MCF 10A (cell line): ENCODE data around the gene LMAN2. TPM values are rescaled to one million over a fixed set of nuclear protein-coding genes. Genes with fewer than 3 reads are reported as not detected.
A peak's percentile ranks its signal among the peaks of the same experiment; 100 is the strongest.

Experiments used
- BruUV-seq: library from RNA; stranded (reverse); fragments of 400-500 nt; replicated peaks from 2 replicates; lab custom pipeline; 2021; lab: Mats Ljungman, UMichigan
- CTCF ChIA-PET: fragments of 300-600 bp; sonication (Branson Sonifier 250); formaldehyde crosslinking; extraction: SDS; loops from one replicate; lab custom pipeline; 2021; ENCODE audit warnings: antibody characterized with exemption, inconsistent platforms; lab: Yijun Ruan, JAX
- POLR2A ChIA-PET: fragments of 300-600, 350-650 bp; sonication (Branson Sonifier 250); formaldehyde crosslinking; extraction: SDS; loops from one replicate; lab custom pipeline; 2020; ENCODE audit warnings: antibody characterized with exemption, inconsistent platforms; lab: Yijun Ruan, JAX
- DNase-seq: peaks from one replicate; pipeline ENCODE4 v3.0.0-alpha.2; 2018; ENCODE audit not compliant: unreplicated experiment
- H3K27ac Mint-ChIP-seq: one replicate; pipeline ENCODE4 v1.8.0; 2022; ENCODE audit warnings: mild to moderate bottlenecking, low read depth, mixed read lengths; ENCODE audit not compliant: unreplicated experiment
- H3K27me3 Mint-ChIP-seq: one replicate; pipeline ENCODE4 v1.8.0; 2022; ENCODE audit warnings: mixed read lengths; ENCODE audit not compliant: insufficient read depth, unreplicated experiment
- H3K36me3 Mint-ChIP-seq: one replicate; pipeline ENCODE4 v1.8.0; 2022; ENCODE audit warnings: mild to moderate bottlenecking, moderate library complexity, mixed read lengths; ENCODE audit not compliant: insufficient read depth, unreplicated experiment
- H3K4me1 Mint-ChIP-seq: one replicate; pipeline ENCODE4 v1.8.0; 2022; ENCODE audit warnings: mixed read lengths; ENCODE audit not compliant: insufficient read depth, unreplicated experiment
- H3K4me3 Mint-ChIP-seq: one replicate; pipeline ENCODE4 v1.8.0; 2022; ENCODE audit warnings: mild to moderate bottlenecking, moderate library complexity, mixed read lengths; ENCODE audit not compliant: unreplicated experiment
- H3K9me3 Mint-ChIP-seq: one replicate; pipeline ENCODE4 v1.8.0; 2022; ENCODE audit warnings: mixed read lengths; ENCODE audit not compliant: unreplicated experiment
- CTCF ChIP-seq: fragments of 200-600 bp; IDR thresholded peaks from one replicate; pipeline ENCODE4 v1.8.0; 2022; ENCODE audit warnings: antibody characterized with exemption, mild to moderate bottlenecking; ENCODE audit not compliant: unreplicated experiment
- intact Hi-C: fragments of 100-400 bp; cut with micrococcal nuclease; formaldehyde crosslinking; loops from 2 replicates; pipeline ENCODE4 v1.14.1; 2022
- total RNA-seq: library from RNA; stranded (reverse); gene quantifications from 2 replicates; pipeline ENCODE4 v1.2.3, GENCODE V29; 2022

LMAN2 gene
- total RNA-seq, 1 experiment from 2014 or later = 221 TPM

DNA sequence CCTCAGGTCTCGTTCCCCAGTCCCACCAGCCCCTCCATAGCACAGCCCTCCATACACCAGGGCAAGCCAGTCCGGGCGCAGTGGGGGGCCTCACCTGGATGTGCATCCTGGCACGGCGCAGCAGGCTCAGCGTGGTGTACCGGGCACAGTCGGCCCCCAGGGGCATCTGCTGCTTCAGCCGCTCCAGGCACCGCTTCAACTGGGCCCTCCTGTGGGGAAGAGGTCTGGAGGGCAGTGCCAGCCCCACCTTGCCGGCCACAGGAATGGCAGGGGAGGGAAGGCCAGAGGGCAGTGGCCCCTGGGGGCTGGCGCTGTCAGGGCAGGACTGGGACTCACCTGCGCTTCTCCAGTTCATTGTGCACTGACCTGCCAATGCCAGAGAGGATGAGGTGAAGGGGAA lies 41.1 kb downstream of the LMAN2 start:
- TF ChIP-seq CTCF = no peak
- H3K9me3 Mint-ChIP-seq = no peaks in the 10 kb centered on the region
- no peak for DNase-seq
- H3K36me3 Mint-ChIP-seq = peaks cover 33% of the 10 kb centered on the region
- ChIA-PET CTCF (interaction anchor here (0.6 to 5.8 kb wide), 48 partner anchors 9 to 858 kb away, joined by 3 to 52 read pairs (median 6); partner anchors contain the start of gene PDLIM7), POLR2A (interaction anchor here (0.8 to 2.4 kb wide), 10 partner anchors 9 to 282 kb away, joined by 3 to 11 read pairs (median 5); partner anchors contain the start of genes GRK6, LMAN2, PDLIM7 and TMED9)
- no peaks in the 10 kb centered on the region for H3K27me3 Mint-ChIP-seq
- no peak overlapping the region for H3K4me3 Mint-ChIP-seq
- intact Hi-C loops = no loop called here
- H3K4me1 Mint-ChIP-seq = peaks cover 42% of the 10 kb centered on the region
- H3K27ac Mint-ChIP-seq = no peak overlapping the region
- no TSS peak for BruUV-seq

DNA sequence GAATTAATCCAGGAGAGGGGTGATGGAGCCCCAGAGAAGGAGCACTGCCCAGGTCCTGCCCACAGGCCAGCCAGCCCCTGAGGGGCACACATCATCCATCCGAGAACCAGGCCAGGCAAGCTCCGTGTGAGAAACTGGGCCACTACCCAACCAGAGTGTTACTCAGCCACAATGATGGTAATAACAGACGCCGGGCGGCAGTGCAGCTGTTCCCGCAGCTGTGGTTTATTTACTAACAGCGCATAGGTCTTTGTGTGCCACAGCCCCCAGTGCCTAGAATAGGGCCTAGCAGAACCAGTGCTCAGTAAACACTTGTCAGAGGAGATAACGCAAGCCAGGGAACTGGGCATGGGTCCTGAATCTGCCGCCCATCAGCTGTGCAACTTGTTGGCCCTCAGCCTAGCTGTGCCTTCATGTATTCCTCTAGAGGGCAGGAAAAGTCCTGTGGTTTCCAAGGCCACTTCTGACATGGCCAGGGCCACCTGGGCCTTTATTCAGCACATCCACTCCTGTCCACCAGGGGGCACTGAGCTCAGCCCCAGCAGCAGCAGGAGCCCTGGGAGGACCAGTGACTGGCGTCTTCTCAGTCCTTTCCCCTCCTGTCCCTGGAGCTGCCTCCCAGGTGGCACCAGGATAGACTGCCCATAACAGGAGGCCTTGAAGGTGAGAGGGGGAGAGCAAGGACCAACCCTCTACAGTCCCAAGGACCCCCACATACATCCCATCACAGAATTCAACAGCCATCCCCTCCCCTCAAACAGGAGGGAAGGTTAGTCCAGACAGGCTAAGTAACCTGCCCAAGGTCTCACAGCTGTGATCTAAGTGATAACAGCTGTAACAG lies 41.9 kb downstream of the LMAN2 start:
- DNase-seq = peak; percentile 86
- no TSS peak for BruUV-seq
- H3K4me1 Mint-ChIP-seq = peaks cover 49% of the 10 kb centered on the region
- peak overlapping the region; percentile 67 for H3K27ac Mint-ChIP-seq
- intact Hi-C loops = loop anchor here (1.0 to 2.0 kb wide), 3 partner anchors 93 to 195 kb away; no protein-coding TSS in a partner anchor
- no peaks in the 10 kb centered on the region for H3K27me3 Mint-ChIP-seq
- ChIA-PET POLR2A (interaction anchor here (0.7 to 2.4 kb wide), 12 partner anchors 8 to 282 kb away, joined by 3 to 11 read pairs (median 4); partner anchors contain the start of genes LMAN2, PDLIM7 and TMED9), CTCF (interaction anchor here (0.6 to 5.8 kb wide), 53 partner anchors 8 to 255 kb away, joined by 3 to 52 read pairs (median 5); partner anchors contain the start of gene PDLIM7)
- H3K9me3 Mint-ChIP-seq = no peaks in the 10 kb centered on the region
- H3K4me3 Mint-ChIP-seq = no peak overlapping the region
- H3K36me3 Mint-ChIP-seq = peaks cover 41% of the 10 kb centered on the region
- peak; percentile 97 for TF ChIP-seq CTCF

GRCh38 chr5:177308740-177309139 lies 42.7 kb downstream of the LMAN2 start:
- no TSS peak for BruUV-seq
- ChIA-PET CTCF (interaction anchor here (0.5 to 5.8 kb wide), 27 partner anchors 10 to 237 kb away, joined by 3 to 52 read pairs (median 8); partner anchors contain the start of gene PDLIM7), POLR2A (interaction anchor here (0.7 to 1.8 kb wide), 5 partner anchors 19 to 195 kb away, joined by 3 to 11 read pairs (median 3); partner anchors contain the start of gene LMAN2)
- TF ChIP-seq CTCF = no peak
- intact Hi-C loops = loop anchor here (1.0 to 2.0 kb wide), 3 partner anchors 94 to 194 kb away; no protein-coding TSS in a partner anchor
- no peaks in the 10 kb centered on the region for H3K9me3 Mint-ChIP-seq
- H3K36me3 Mint-ChIP-seq = peaks cover 41% of the 10 kb centered on the region
- DNase-seq = no peak
- no peak overlapping the region for H3K4me3 Mint-ChIP-seq
- peaks cover 53% of the 10 kb centered on the region for H3K4me1 Mint-ChIP-seq
- peak overlapping the region; percentile 67 for H3K27ac Mint-ChIP-seq
- no peaks in the 10 kb centered on the region for H3K27me3 Mint-ChIP-seq
